Stimulated activated CD4-positive, alpha-beta T cell treated with anti-CD3 and anti-CD28 coated beads, TNF-alpha, amount 100 ng/mL, for 1 hour (primary cell): ENCODE measurements around the gene EVI5L.
"Not testable (repeated sequence)": the region's sequence is repeated elsewhere in the genome, so short reads cannot be mapped to it uniquely, and the experiment has no call there.

Experiments used
- DNase-seq, 3 donors: peaks; one replicate each; pipeline ENCODE4 v3.0.0-alpha.2; 2020; ENCODE audit warnings: low read depth in 3 of 3, low spot score in 1 of 3

EVI5L gene

DNA sequence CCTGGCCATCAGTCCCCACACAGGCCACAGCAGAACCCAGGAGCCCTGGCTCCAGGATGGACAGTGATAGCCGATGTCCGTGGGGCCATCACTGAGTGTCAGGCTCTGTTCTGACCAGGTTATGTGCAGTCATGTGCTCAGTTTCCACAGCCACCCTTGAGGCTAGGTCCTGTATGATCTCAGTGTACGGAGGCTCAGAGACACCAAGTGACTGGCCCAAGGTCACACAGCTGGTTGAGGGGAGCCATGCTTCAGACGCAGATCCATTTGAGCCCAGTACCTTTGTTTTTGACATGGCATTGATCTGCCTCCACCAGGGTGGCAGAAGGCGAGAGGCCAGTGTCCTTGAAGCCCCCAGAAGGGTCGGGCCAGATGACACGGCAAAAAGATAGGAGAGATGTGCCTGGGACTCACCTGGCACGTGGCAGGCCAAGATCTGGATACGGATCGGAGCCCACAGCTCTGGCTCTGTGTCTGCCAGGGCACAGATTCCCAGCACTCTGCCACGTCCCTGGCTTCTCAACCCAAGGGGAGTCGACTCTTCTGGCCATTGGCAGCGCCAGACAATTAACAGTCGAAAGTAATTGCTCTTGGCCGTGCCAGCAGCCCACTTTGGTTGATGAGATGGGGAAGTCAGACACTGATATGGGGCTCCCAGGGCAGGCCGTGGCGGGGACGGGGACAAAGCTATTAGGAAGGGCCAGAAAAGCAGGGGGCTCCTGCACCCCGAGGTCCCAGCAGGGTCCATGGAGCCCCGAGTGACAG lies 15.6 kb downstream of the EVI5L start:
- no peak for DNase-seq

- DNase-seq = no peak
Measured at GRCh38 chr19:7846155-7846646, 16.2 kb downstream of the EVI5L start.

DNA sequence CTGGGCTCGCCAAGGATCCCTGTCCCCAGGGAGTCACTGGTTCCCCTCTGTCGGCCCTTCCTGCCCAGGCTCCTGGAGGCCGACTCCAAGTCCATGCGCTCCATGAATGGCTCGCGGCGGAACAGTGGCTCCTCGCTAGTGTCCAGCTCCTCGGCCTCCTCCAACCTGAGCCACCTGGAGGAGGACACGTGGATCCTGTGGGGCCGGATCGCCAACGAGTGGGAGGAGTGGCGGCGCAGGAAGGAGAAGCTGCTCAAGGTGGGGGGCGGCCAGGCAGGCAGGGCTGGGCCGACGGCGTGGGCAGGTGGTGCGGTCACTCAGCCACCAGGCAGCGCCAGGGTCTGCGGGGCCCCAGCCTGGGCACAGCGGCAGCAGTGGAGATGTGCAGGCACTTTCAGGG lies 17.6 kb downstream of the EVI5L start:
- no peak for DNase-seq

DNA sequence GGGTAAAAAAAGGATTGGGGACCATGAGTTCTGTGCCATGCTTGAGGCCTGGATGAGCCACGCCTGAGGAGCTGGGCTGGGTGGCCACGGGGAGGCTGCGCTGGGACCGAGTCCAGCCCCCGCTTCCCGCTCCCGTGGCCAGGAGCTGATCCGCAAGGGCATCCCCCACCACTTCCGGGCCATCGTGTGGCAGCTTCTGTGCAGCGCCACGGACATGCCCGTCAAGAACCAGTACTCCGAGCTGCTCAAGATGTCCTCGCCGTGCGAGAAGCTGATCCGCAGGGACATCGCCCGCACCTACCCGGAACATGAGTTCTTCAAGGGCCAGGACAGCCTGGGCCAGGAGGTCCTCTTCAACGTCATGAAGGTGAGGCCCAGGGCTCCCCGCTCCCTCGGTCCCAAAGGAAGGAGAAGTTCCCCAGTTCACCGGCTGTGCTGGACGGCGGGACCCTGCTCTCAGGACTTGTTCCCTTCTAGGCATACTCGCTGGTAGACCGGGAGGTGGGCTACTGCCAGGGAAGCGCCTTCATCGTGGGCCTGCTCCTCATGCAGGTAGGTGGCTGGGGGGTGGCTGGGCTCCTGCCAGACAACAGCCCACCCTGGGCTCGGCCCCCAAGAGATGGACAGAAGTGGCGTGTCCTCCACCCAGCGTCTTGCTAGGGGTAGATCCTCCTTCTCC lies 18.9 kb downstream of the EVI5L start:
- DNase-seq = no peak

DNA sequence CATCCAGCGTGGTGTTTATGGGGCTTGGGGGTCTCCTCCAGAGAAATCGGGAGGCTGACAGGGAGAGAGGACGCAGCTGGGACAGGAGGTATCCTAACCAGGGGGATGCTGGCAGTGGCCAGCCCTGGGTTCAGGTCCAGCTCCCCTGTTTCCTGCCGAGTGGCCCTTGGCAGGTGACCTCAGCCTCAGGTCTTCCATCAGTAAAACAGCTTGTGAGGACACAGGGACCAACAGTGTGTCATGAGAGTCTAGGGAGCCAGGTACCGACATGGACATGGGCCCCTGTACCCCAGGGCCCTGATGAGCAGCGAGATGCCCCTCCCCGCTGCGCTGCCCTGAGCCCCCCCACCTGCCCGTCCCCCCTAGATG lies 19.6 kb downstream of the EVI5L start:
- DNase-seq = no peak

GRCh38 chr19:7850000-7850813 lies 20.2 kb downstream of the EVI5L start:
- DNase-seq = no peak

- no peak for DNase-seq
Measured at GRCh38 chr19:7850945-7851622, 21.1 kb downstream of the EVI5L start.

GRCh38 chr19:7851623-7852500 lies 21.8 kb downstream of the EVI5L start:
- DNase-seq = no peak

- peak in 2 of 3 donors; percentile 37 to 56 for DNase-seq
Measured at GRCh38 chr19:7852851-7853769, 23.1 kb downstream of the EVI5L start.

DNA sequence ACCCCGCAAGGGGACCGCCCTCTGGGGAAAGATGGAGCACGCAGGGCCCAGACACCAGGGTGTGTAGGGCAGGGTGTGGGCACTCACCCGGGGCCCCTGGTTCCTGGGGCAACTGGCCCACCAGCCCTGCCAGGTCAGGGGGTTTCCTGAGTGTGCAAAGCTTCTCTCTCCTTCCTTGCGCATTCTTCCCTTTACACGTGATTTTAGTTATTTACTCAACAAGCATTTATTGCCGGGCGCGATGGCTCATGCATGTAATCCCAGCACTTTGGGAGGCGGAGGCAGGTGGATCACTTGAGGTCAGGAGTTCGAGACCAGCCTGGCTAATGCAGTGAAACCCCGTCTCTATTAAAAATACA lies 23.7 kb downstream of the EVI5L start:
- no peak for DNase-seq

- DNase-seq = no peak
Measured at GRCh38 chr19:7855426-7856108, 25.5 kb downstream of the EVI5L start.

DNA sequence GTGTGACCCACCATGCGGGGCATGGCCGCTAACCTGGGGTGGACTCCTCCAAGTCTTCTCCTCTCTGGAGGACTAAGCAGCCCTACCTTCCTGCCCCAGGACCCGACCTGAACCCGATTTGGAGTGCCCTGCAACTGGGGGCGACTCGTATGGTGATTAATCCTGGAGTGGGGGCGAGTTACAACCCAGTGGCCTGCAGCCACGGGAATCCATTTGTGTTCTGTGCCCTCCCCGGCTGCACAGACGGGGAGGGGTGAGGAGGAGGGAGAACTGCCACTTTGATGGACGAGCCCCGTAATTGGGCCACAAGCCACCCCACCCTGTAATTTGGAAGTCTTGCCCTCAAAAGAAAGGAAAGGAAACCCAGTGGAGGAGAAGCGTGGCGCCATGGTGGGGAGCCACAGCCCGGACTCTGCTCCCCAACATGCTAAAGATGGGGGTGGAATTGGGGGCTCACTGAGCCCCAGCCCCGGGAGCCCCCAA lies 26.1 kb downstream of the EVI5L start:
- DNase-seq = no peak

DNA sequence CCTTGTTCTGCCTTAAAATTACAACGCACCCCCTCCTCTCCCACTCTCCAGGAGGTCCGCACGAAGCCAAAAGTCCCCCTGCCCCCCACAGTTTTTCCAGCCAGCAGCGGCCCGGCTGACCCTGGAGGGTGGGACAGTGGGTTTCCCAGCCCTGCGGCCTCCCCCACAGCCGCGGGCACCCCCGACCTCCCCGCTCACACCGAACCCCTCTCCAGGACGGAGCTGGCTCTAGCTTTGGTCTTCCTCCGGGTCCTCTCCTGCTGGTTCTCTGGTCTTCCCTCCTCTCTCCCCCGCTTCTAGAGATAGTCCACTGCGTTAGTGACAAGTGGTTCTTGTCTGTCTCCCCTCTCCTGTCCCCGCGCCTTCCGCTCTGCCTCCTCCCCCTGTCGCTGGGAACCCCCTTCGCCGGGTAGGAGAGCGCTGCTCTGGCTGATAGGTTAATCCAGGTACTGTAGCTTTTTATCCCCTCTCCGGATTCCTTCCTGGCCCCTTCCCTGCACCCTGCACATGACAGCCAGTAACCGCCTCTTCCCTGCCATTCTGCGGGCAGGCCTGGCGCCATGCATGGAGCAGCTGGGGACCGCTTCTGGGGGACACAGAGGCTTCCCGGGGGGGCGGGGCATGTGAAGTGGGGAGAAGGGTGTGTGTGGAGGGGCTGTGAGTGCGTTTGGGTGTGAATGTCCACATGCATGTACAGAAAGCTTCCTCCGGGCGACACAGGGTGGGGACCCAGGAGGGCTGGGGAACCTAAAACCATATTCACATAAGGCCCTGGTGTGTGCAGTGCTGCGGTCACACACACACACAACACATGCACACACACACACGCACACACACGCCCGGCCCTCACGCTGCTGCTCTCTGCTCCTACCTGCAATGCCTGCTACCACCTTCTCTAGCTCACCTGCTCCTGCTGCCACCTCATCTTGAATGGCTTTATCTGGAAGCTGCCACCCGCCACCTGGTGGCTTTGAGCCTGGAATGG lies 27.0 kb downstream of the EVI5L start:
- no peak for DNase-seq

- no peak for DNase-seq
Measured at GRCh38 chr19:7857727-7858108, 27.7 kb downstream of the EVI5L start.

DNA sequence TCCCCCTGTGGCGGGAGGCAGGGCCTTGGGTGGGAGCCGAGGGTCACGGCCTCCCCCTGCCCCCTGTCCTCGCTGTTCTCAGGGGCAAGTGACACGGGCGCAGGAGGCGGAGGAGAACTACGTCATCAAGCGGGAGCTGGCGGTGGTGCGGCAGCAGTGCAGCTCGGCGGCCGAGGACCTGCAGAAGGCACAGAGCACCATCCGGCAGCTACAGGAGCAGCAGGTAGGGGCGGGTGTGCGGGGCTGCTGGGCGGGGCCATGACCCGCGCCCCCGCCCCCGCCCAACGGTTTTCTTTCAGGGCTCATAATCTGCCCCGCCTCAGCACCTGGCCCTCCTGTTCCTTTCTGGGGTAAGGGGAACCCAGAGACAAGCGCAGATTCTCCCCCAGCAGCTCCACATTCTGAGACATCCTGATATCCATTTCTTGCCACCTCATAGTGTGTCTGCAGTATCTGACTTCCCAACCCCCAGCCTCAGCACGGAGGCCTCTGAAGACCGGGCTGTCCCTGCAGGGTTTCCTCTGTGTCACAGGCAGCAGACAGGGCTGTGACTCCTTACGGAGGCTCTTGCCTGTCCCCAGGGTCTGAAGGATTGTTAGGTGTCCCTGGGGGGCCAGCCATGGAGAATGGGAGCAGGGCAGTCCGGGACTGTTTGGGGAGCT lies 28.2 kb downstream of the EVI5L start:
- no peak for DNase-seq

DNA sequence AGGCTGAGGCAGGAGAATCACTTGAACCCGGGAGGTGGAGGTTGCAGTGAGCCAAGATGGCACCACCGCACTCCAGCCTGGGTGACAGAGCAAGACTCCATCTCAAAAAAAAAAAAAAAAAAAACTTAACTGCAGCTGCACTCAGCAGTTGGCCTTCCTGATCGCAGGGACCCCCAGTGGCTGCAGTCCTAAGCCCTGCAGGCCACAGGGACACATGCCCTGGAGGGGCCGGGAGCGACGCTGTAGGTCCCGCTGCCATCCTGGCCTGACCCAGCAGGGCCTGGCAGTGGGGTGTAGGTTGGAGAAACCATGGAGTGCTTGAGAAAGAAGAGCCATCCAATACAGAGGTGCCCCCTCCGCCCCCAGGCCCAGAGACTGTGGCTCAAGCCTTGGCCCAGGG lies 29.1 kb downstream of the EVI5L start:
- not testable (repeated sequence) for DNase-seq
